ENCODE results near the gene SPSB2.

GRCh38 chr12:6903722-6904121 lies 30.6 kb upstream of the SPSB2 start:
- TF ChIP-seq POLR2AphosphoS5 (IDR thresholded peaks at IDR 0.05) (no peak), EP300 (IDR thresholded peaks at IDR 0.05) (no peak), CTCF (IDR thresholded peaks at IDR 0.05) (no peak)
